GM23338 (cell line): ENCODE data around the gene NHSL1. TPM values are rescaled to one million over a fixed set of nuclear protein-coding genes. Genes with fewer than 3 reads are reported as not detected.

Experiments
- ATAC-seq: fragments of 200-7000 bp; cut with Tn5 transposase; 3 replicates; pipeline ENCODE4 v1.9.1; 2020
- DNase-seq: peaks from one replicate; pipeline ENCODE4 v3.0.0-alpha.2; 2015; ENCODE audit warnings: low spot score
- H2AFZ ChIP-seq: fragments of 200-600 bp; sonication (generic); 2 replicates; pipeline ENCODE4 v1.8.0; 2016; ENCODE audit warnings: antibody characterized with exemption, mild to moderate bottlenecking, moderate library complexity
- H3F3A ChIP-seq: fragments of 200-600 bp; sonication (generic); replicated peaks from 2 replicates; pipeline ENCODE4 v1.8.0; 2017; ENCODE audit warnings: antibody characterized with exemption, mixed run types, low read depth
- H3K27ac ChIP-seq: fragments of 200-600 bp; sonication (generic); 2 replicates; pipeline ENCODE4 v1.6.1; 2016; ENCODE audit warnings: low read depth
- H3K27me3 ChIP-seq: fragments of 200-600 bp; sonication (generic); 2 replicates; pipeline ENCODE4 v1.8.0; 2016; ENCODE audit warnings: mild to moderate bottlenecking, mixed run types, moderate library complexity; ENCODE audit not compliant: insufficient read depth
- H3K36me3 ChIP-seq: fragments of 200-600 bp; sonication (generic); 2 replicates; pipeline ENCODE4 v1.8.0; 2016; ENCODE audit warnings: mild to moderate bottlenecking; ENCODE audit not compliant: insufficient read depth
- H3K4me1 ChIP-seq: fragments of 200-600 bp; sonication (generic); 2 replicates; pipeline ENCODE4 v1.8.0; 2016; ENCODE audit warnings: mild to moderate bottlenecking, moderate library complexity; ENCODE audit not compliant: insufficient read depth
- H3K4me2 ChIP-seq: fragments of 200-600 bp; sonication (generic); 2 replicates; pipeline ENCODE4 v1.7.1; 2017; ENCODE audit warnings: mixed run types
- H3K4me3 ChIP-seq: fragments of 200-600 bp; sonication (generic); 2 replicates; pipeline ENCODE4 v1.6.1; 2016; ENCODE audit warnings: mixed run types
- H3K79me2 ChIP-seq: fragments of 200-600 bp; sonication (generic); replicated peaks from 2 replicates; pipeline ENCODE4 v1.8.0; 2017; ENCODE audit warnings: mild to moderate bottlenecking; ENCODE audit not compliant: insufficient read depth
- H3K9me2 ChIP-seq: fragments of 200-600 bp; sonication (generic); 2 replicates; pipeline ENCODE4 v1.8.0; 2017; ENCODE audit not compliant: insufficient read depth
- H4K20me1 ChIP-seq: fragments of 200-600 bp; sonication (generic); replicated peaks from 2 replicates; pipeline ENCODE4 v1.8.0; 2017; ENCODE audit warnings: mild to moderate bottlenecking; ENCODE audit not compliant: insufficient read depth
- H3K27ac Mint-ChIP-seq: 2 replicates; pipeline ENCODE4 v1.8.0; 2020; ENCODE audit warnings: inconsistent platforms, mild to moderate bottlenecking, moderate library complexity, mixed read lengths
- H3K27me3 Mint-ChIP-seq: 3 replicates; pipeline ENCODE4 v1.8.0; 2022; ENCODE audit warnings: low read depth, mild to moderate bottlenecking, moderate library complexity, mixed read lengths, inconsistent platforms; ENCODE audit not compliant: insufficient read depth, poor library complexity
- H3K36me3 Mint-ChIP-seq: 3 replicates; pipeline ENCODE4 v1.8.0; 2021; ENCODE audit warnings: low read depth, mild to moderate bottlenecking, inconsistent platforms, moderate library complexity, mixed read lengths
- H3K4me1 Mint-ChIP-seq: 3 replicates; pipeline ENCODE4 v1.8.0; 2020; ENCODE audit warnings: mild to moderate bottlenecking, inconsistent platforms, mixed read lengths
- H3K4me3 Mint-ChIP-seq: 3 replicates; pipeline ENCODE4 v1.8.0; 2021; ENCODE audit warnings: moderate library complexity, mild to moderate bottlenecking, inconsistent platforms, mixed read lengths
- H3K9me3 Mint-ChIP-seq: 3 replicates; pipeline ENCODE4 v1.8.0; 2020; ENCODE audit warnings: moderate library complexity, mild to moderate bottlenecking, inconsistent platforms, mixed read lengths
- CREB1 ChIP-seq: fragments of 250-450 bp; sonication (Bioruptor Pico); IDR thresholded peaks from 2 replicates; pipeline ENCODE4 v1.5.0; 2020; ENCODE audit warnings: low read depth, mild to moderate bottlenecking, moderate library complexity
- EZH2 ChIP-seq: fragments of 200-600 bp; sonication (generic); IDR thresholded peaks from one replicate; pipeline ENCODE4 v1.8.0; 2017; ENCODE audit warnings: antibody characterized with exemption, mild to moderate bottlenecking, low read depth; ENCODE audit not compliant: unreplicated experiment
- EZH2phosphoT487 ChIP-seq: fragments of 200-600 bp; sonication (generic); IDR thresholded peaks from one replicate; pipeline ENCODE4 v1.8.1; 2018; ENCODE audit warnings: antibody characterized with exemption; ENCODE audit not compliant: unreplicated experiment
- JUNB ChIP-seq: IDR thresholded peaks from one replicate; pipeline ENCODE4 v1.6.1; 2016; ENCODE audit warnings: antibody characterized with exemption; ENCODE audit not compliant: unreplicated experiment
- NANOG ChIP-seq: IDR thresholded peaks from 2 replicates; pipeline ENCODE4 v1.6.1; 2016; ENCODE audit warnings: antibody characterized with exemption, borderline replicate concordance
- POLR2AphosphoS5 ChIP-seq: IDR thresholded peaks from 2 replicates; pipeline ENCODE4 v1.6.1; 2016; ENCODE audit warnings: antibody characterized with exemption, low read depth
- STAT1 ChIP-seq: IDR thresholded peaks from one replicate; pipeline ENCODE4 v1.6.1; 2016; ENCODE audit warnings: antibody characterized with exemption; ENCODE audit not compliant: unreplicated experiment
- ZNF114 ChIP-seq: fragments of 250-450 bp; sonication (Bioruptor Pico); IDR thresholded peaks from 2 replicates; pipeline ENCODE4 v1.5.0; 2020; ENCODE audit warnings: mild to moderate bottlenecking, moderate library complexity
- ZNF331 ChIP-seq: fragments of 250-450 bp; sonication (Bioruptor Pico); IDR thresholded peaks from 2 replicates; pipeline ENCODE4 v1.5.0; 2020; ENCODE audit warnings: low read depth, mild to moderate bottlenecking, moderate library complexity
- polyA plus RNA-seq: library from polyadenylated mRNA; unstranded; fragments of >200 nt; fragmentation: Nextera tagmentation; extraction: Ambion mirVana; gene quantifications from 2 replicates; pipeline ENCODE4 v1.2.1, GENCODE V29; 2016
- total RNA-seq: library from RNA; depleted of rRNA; stranded (reverse); fragments of >200 nt; shearing (Covaris generic); gene quantifications from 2 replicates; pipeline ENCODE4 v1.2.3, GENCODE V29; 2014
- TF ChIP-seq, protein P1 (sequence below), 2 experiments: fragments of 200-600 bp in 1 of 2; sonication (generic) in 1 of 2; conservative IDR thresholded peaks; 2 replicates each; pipeline versions ENCODE4 v1.5.1 to v1.6.1; 2016 to 2017; ENCODE audit warnings: antibody characterized with exemption in 2 of 2, low read depth in 2 of 2, mild to moderate bottlenecking in 2 of 2, moderate library complexity in 1 of 2
- TF ChIP-seq, protein P2 (sequence below): fragments of 250-450 bp; sonication (Bioruptor Pico); IDR thresholded peaks from 2 replicates; pipeline ENCODE4 v1.5.0; 2020; ENCODE audit warnings: mild to moderate bottlenecking, moderate library complexity
- TF ChIP-seq, protein P3 (sequence below): IDR thresholded peaks from 2 replicates; pipeline ENCODE4 v1.6.1; 2016; ENCODE audit warnings: antibody characterized with exemption
- TF ChIP-seq, protein P4 (sequence below): IDR thresholded peaks from one replicate; pipeline ENCODE4 v1.6.1; 2018; ENCODE audit warnings: antibody characterized with exemption; ENCODE audit not compliant: unreplicated experiment

NHSL1 gene
- total and polyA plus RNA-seq, 2 experiments from 2014 or later: 11.2 to 24.5 TPM

DNA sequence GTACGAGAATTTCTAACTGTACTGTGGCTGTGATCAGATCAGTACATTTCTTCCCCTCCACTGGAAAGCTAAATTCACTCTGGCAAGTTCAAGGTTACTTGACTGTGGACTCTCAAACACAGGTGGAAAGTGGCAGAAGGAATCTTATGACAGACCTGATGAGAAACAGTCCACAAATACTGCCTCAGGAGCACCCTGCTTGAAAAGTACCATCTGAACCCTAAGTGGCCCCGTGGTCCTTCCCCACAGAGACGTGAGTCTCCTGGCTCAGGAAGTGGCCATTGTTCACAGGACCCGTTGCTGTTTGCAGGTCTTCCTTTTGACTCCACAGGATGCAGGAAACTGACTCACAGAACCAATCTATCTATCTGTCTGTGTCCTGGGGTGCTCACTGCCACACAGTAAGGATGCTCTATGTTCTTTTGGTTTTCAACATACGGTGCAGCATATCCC lies 47.5 kb upstream of the NHSL1 start:
- Histone ChIP-seq H3F3A (no peaks in the 10 kb centered on the region), H3K79me2 (peaks cover 45% of the 10 kb centered on the region), H3K27me3 (no peaks in the 10 kb centered on the region), H2AFZ (no peak overlapping the region), H3K4me1 (peaks cover 23% of the 10 kb centered on the region), H3K36me3 (no peaks in the 10 kb centered on the region), H4K20me1 (no peaks in the 10 kb centered on the region), H3K4me2 (no peak overlapping the region), H3K4me3 (no peak overlapping the region), H3K27ac (no peak overlapping the region), H3K9me2 (no peaks in the 10 kb centered on the region)
- no peaks in the 10 kb centered on the region for H3K36me3 Mint-ChIP-seq
- no peak overlapping the region for H3K27ac Mint-ChIP-seq
- DNase-seq (no peak), ATAC-seq (no peak; the same call in 2 of the 3 replicates)
- no peaks in the 10 kb centered on the region for H3K9me3 Mint-ChIP-seq
- TF ChIP-seq, protein P1, sequence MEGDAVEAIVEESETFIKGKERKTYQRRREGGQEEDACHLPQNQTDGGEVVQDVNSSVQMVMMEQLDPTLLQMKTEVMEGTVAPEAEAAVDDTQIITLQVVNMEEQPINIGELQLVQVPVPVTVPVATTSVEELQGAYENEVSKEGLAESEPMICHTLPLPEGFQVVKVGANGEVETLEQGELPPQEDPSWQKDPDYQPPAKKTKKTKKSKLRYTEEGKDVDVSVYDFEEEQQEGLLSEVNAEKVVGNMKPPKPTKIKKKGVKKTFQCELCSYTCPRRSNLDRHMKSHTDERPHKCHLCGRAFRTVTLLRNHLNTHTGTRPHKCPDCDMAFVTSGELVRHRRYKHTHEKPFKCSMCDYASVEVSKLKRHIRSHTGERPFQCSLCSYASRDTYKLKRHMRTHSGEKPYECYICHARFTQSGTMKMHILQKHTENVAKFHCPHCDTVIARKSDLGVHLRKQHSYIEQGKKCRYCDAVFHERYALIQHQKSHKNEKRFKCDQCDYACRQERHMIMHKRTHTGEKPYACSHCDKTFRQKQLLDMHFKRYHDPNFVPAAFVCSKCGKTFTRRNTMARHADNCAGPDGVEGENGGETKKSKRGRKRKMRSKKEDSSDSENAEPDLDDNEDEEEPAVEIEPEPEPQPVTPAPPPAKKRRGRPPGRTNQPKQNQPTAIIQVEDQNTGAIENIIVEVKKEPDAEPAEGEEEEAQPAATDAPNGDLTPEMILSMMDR (conservative IDR thresholded peaks at IDR 0.05; ENCODE audit: low read depth in 2 of 2): no peak
- TF ChIP-seq STAT1: no peak
- no peak for TF ChIP-seq POLR2AphosphoS5
- no peak for TF ChIP-seq EZH2phosphoT487
- TF ChIP-seq, protein P2, sequence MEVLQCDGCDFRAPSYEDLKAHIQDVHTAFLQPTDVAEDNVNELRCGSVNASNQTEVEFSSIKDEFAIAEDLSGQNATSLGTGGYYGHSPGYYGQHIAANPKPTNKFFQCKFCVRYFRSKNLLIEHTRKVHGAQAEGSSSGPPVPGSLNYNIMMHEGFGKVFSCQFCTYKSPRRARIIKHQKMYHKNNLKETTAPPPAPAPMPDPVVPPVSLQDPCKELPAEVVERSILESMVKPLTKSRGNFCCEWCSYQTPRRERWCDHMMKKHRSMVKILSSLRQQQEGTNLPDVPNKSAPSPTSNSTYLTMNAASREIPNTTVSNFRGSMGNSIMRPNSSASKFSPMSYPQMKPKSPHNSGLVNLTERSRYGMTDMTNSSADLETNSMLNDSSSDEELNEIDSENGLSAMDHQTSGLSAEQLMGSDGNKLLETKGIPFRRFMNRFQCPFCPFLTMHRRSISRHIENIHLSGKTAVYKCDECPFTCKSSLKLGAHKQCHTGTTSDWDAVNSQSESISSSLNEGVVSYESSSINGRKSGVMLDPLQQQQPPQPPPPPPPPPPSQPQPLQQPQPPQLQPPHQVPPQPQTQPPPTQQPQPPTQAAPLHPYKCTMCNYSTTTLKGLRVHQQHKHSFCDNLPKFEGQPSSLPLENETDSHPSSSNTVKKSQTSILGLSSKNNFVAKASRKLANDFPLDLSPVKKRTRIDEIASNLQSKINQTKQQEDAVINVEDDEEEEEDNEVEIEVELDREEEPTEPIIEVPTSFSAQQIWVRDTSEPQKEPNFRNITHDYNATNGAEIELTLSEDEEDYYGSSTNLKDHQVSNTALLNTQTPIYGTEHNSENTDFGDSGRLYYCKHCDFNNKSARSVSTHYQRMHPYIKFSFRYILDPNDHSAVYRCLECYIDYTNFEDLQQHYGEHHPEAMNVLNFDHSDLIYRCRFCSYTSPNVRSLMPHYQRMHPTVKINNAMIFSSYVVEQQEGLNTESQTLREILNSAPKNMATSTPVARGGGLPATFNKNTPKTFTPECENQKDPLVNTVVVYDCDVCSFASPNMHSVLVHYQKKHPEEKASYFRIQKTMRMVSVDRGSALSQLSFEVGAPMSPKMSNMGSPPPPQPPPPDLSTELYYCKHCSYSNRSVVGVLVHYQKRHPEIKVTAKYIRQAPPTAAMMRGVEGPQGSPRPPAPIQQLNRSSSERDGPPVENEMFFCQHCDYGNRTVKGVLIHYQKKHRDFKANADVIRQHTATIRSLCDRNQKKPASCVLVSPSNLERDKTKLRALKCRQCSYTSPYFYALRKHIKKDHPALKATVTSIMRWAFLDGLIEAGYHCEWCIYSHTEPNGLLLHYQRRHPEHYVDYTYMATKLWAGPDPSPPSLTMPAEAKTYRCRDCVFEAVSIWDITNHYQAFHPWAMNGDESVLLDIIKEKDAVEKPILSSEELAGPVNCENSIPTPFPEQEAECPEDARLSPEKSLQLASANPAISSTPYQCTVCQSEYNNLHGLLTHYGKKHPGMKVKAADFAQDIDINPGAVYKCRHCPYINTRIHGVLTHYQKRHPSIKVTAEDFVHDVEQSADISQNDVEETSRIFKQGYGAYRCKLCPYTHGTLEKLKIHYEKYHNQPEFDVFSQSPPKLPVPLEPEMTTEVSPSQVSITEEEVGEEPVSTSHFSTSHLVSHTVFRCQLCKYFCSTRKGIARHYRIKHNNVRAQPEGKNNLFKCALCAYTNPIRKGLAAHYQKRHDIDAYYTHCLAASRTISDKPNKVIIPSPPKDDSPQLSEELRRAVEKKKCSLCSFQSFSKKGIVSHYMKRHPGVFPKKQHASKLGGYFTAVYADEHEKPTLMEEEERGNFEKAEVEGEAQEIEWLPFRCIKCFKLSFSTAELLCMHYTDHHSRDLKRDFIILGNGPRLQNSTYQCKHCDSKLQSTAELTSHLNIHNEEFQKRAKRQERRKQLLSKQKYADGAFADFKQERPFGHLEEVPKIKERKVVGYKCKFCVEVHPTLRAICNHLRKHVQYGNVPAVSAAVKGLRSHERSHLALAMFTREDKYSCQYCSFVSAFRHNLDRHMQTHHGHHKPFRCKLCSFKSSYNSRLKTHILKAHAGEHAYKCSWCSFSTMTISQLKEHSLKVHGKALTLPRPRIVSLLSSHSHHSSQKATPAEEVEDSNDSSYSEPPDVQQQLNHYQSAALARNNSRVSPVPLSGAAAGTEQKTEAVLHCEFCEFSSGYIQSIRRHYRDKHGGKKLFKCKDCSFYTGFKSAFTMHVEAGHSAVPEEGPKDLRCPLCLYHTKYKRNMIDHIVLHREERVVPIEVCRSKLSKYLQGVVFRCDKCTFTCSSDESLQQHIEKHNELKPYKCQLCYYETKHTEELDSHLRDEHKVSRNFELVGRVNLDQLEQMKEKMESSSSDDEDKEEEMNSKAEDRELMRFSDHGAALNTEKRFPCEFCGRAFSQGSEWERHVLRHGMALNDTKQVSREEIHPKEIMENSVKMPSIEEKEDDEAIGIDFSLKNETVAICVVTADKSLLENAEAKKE (CRISPR knock-in tag): no peak
- no peak for TF ChIP-seq CREB1 (CRISPR knock-in tag)
- TF ChIP-seq ZNF114: no peak
- TF ChIP-seq, protein P3, sequence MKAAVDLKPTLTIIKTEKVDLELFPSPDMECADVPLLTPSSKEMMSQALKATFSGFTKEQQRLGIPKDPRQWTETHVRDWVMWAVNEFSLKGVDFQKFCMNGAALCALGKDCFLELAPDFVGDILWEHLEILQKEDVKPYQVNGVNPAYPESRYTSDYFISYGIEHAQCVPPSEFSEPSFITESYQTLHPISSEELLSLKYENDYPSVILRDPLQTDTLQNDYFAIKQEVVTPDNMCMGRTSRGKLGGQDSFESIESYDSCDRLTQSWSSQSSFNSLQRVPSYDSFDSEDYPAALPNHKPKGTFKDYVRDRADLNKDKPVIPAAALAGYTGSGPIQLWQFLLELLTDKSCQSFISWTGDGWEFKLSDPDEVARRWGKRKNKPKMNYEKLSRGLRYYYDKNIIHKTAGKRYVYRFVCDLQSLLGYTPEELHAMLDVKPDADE: no peak
- TF ChIP-seq, protein P4, sequence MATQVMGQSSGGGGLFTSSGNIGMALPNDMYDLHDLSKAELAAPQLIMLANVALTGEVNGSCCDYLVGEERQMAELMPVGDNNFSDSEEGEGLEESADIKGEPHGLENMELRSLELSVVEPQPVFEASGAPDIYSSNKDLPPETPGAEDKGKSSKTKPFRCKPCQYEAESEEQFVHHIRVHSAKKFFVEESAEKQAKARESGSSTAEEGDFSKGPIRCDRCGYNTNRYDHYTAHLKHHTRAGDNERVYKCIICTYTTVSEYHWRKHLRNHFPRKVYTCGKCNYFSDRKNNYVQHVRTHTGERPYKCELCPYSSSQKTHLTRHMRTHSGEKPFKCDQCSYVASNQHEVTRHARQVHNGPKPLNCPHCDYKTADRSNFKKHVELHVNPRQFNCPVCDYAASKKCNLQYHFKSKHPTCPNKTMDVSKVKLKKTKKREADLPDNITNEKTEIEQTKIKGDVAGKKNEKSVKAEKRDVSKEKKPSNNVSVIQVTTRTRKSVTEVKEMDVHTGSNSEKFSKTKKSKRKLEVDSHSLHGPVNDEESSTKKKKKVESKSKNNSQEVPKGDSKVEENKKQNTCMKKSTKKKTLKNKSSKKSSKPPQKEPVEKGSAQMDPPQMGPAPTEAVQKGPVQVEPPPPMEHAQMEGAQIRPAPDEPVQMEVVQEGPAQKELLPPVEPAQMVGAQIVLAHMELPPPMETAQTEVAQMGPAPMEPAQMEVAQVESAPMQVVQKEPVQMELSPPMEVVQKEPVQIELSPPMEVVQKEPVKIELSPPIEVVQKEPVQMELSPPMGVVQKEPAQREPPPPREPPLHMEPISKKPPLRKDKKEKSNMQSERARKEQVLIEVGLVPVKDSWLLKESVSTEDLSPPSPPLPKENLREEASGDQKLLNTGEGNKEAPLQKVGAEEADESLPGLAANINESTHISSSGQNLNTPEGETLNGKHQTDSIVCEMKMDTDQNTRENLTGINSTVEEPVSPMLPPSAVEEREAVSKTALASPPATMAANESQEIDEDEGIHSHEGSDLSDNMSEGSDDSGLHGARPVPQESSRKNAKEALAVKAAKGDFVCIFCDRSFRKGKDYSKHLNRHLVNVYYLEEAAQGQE: no peak
- no peak for TF ChIP-seq EZH2
- no peak for TF ChIP-seq ZNF331 (CRISPR knock-in tag)
- TF ChIP-seq NANOG: no peak
- no peak for TF ChIP-seq JUNB
- H3K4me3 Mint-ChIP-seq: no peak overlapping the region
- no peaks in the 10 kb centered on the region for H3K27me3 Mint-ChIP-seq
- H3K4me1 Mint-ChIP-seq: peaks cover 43% of the 10 kb centered on the region
